CD4-positive, CD25-positive, alpha-beta regulatory T cell (primary cell): ENCODE results near the gene MARCO. TPM values are rescaled to one million over a fixed set of nuclear protein-coding genes. Genes with fewer than 3 reads are reported as not detected.

ENCODE experiments used
- ATAC-seq, 2 donors: fragments of 150-1000 bp; cut with Tn5 transposase; one replicate each; pipeline ENCODE4 v1.10.0; 2021; ENCODE audit warnings: low read depth in 2 of 2, moderate number of reproducible peaks in 2 of 2, moderate library complexity in 1 of 2
- DNase-seq, 3 donors: peaks; one replicate each; pipeline versions ENCODE4 v3.0.0 to v3.0.0-alpha.2; 2012 to 2022; ENCODE audit warnings: mixed read lengths in 1 of 3
- H3K27ac ChIP-seq: one replicate; pipeline ENCODE4 v1.7.0; 2013; ENCODE audit warnings: mild to moderate bottlenecking, low read length; ENCODE audit not compliant: insufficient read depth, poor library complexity, severe bottlenecking
- H3K27me3 ChIP-seq: one replicate; pipeline ENCODE4 v1.7.0; 2013; ENCODE audit warnings: low read length; ENCODE audit not compliant: control insufficient read depth, insufficient read depth
- H3K36me3 ChIP-seq: one replicate; pipeline ENCODE4 v1.7.0; 2013; ENCODE audit warnings: mild to moderate bottlenecking, low read length, moderate library complexity; ENCODE audit not compliant: control insufficient read depth, insufficient read depth
- H3K4me1 ChIP-seq: 2 replicates; pipeline ENCODE4 v1.7.0; 2013; ENCODE audit warnings: mild to moderate bottlenecking, low read length; ENCODE audit not compliant: insufficient read depth, control insufficient read depth, poor library complexity, severe bottlenecking
- H3K4me3 ChIP-seq: one replicate; pipeline ENCODE4 v1.7.0; 2013; ENCODE audit warnings: low read depth, mild to moderate bottlenecking, low read length, moderate library complexity
- H3K9me3 ChIP-seq, 2 experiments: 1 replicate in 1 of 2; 2 replicates in 1 of 2; pipeline ENCODE4 v1.7.0; 2013; ENCODE audit warnings: low read length in 2 of 2, mild to moderate bottlenecking in 1 of 2, moderate library complexity in 1 of 2; ENCODE audit not compliant: control insufficient read depth in 2 of 2
- H3K27ac Mint-ChIP-seq, 3 donors: one replicate each; pipeline ENCODE4 v1.8.0; 2020 to 2022; ENCODE audit warnings: mild to moderate bottlenecking in 3 of 3, mixed read lengths in 3 of 3, moderate library complexity in 2 of 3
- H3K27me3 Mint-ChIP-seq: one replicate; pipeline ENCODE4 v1.8.0; 2022; ENCODE audit warnings: mild to moderate bottlenecking, mixed read lengths
- H3K36me3 Mint-ChIP-seq: one replicate; pipeline ENCODE4 v1.8.0; 2020; ENCODE audit warnings: mixed read lengths
- H3K4me1 Mint-ChIP-seq, 4 donors: one replicate each; pipeline ENCODE4 v1.8.0; 2020 to 2022; ENCODE audit warnings: mixed read lengths in 4 of 4, mild to moderate bottlenecking in 1 of 4
- H3K4me3 Mint-ChIP-seq, 4 donors: one replicate each; pipeline ENCODE4 v1.8.0; 2020 to 2022; ENCODE audit warnings: mild to moderate bottlenecking in 4 of 4, mixed read lengths in 4 of 4, moderate library complexity in 3 of 4
- H3K9me3 Mint-ChIP-seq, 7 donors: one replicate each; pipeline ENCODE4 v1.8.0; 2020 to 2022; ENCODE audit warnings: mixed read lengths in 7 of 7, mild to moderate bottlenecking in 3 of 7, moderate library complexity in 2 of 7
- polyA plus RNA-seq, 4 donors: library from polyadenylated mRNA; unstranded; fragments of 300-500 nt; fragmentation: Illumina TruSeq; gene quantifications; one replicate each; pipeline ENCODE4 v1.2.3, GENCODE V29; 2021
- total RNA-seq: library from RNA; stranded (reverse); gene quantifications from one replicate; pipeline ENCODE4 v1.2.3, GENCODE V29; 2022

MARCO gene
- total and polyA plus RNA-seq, 5 donors from 2014 or later: not detected

- Histone ChIP-seq H3K9me3 (no peaks in the 10 kb centered on the region), H3K4me1 (no peaks in the 10 kb centered on the region), H3K4me3 (no peak overlapping the region), H3K36me3 (no peaks in the 10 kb centered on the region), H3K27me3 (no peaks in the 10 kb centered on the region), H3K27ac (no peak overlapping the region)
- Mint-ChIP-seq H3K4me1 (no peaks in the 10 kb centered on the region), H3K4me3 (no peak overlapping the region), H3K27ac (peak overlapping the region in 1 of 3 donors; percentile 68), H3K9me3 (peaks cover 0 to 3% (median 0%) of the 10 kb centered on the region in 7 donors), H3K36me3 (no peaks in the 10 kb centered on the region), H3K27me3 (no peaks in the 10 kb centered on the region)
- DNase-seq: no peak
- no peak for ATAC-seq
These were observed 81.5 kb downstream of the MARCO start for GRCh38 chr2:119023534-119023933.

DNA sequence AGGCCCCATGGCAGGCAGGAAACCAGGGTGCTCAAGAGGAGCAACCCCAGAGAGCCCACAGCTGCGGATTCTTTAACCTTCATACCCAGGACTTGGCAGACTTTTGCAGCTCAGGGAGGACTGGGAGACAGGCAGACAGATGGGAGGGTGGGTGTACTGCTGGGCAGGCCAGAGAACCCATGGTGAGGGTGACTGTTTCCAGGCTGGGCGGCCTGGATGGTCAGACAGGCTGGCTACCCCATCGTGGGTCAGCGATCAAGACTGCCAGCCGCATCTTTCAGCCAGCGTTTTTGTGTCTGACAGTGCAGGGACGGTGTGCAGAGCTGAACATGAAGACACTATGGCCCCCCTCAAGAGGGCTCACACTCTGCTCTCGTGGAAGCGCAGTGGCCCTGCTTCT is 82.2 kb downstream of the MARCO start:
- Mint-ChIP-seq H3K36me3 (no peaks in the 10 kb centered on the region), H3K9me3 (peaks cover 0 to 3% (median 0%) of the 10 kb centered on the region in 7 donors), H3K4me1 (no peaks in the 10 kb centered on the region), H3K27me3 (no peaks in the 10 kb centered on the region), H3K27ac (no peak overlapping the region), H3K4me3 (no peak overlapping the region)
- H3K4me3 ChIP-seq: no peak overlapping the region
- H3K9me3 ChIP-seq: no peaks in the 10 kb centered on the region
- no peaks in the 10 kb centered on the region for H3K36me3 ChIP-seq
- H3K27ac ChIP-seq: no peak overlapping the region
- ATAC-seq: no peak
- no peaks in the 10 kb centered on the region for H3K4me1 ChIP-seq
- no peak for DNase-seq
- no peaks in the 10 kb centered on the region for H3K27me3 ChIP-seq

DNA sequence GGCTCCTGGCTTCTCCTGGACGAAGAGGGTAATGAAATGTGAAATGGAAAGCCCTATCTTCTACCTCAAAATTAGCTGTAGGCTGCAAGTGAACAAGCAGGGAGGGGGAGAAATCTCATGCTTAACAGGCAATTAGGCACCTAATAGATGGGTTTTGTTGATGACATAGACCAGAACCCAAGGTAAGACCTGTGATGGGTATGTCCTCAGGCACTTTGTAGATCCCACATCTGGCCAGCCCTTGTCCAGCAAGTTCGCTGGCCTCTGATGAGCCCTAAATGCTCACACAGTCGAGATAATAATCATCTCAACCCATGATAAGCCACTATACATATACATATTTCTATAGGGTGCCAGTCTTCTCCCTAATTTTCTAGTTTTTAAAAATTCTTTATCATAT is 82.6 kb downstream of the MARCO start:
- H3K27ac Mint-ChIP-seq: no peak overlapping the region
- Histone ChIP-seq H3K27me3 (no peaks in the 10 kb centered on the region), H3K27ac (no peak overlapping the region), H3K36me3 (no peaks in the 10 kb centered on the region), H3K4me1 (no peaks in the 10 kb centered on the region), H3K4me3 (no peak overlapping the region), H3K9me3 (no peaks in the 10 kb centered on the region)
- ATAC-seq (no peak), DNase-seq (no peak)
- H3K36me3 Mint-ChIP-seq: no peaks in the 10 kb centered on the region
- H3K9me3 Mint-ChIP-seq: peaks cover 0 to 3% (median 0%) of the 10 kb centered on the region in 7 donors
- H3K4me1 Mint-ChIP-seq: no peaks in the 10 kb centered on the region
- H3K4me3 Mint-ChIP-seq: no peak overlapping the region
- H3K27me3 Mint-ChIP-seq: no peaks in the 10 kb centered on the region

- H3K27me3 Mint-ChIP-seq: no peaks in the 10 kb centered on the region
- ATAC-seq (no peak), DNase-seq (no peak)
- H3K4me3 Mint-ChIP-seq: no peak overlapping the region
- no peaks in the 10 kb centered on the region for H3K4me1 Mint-ChIP-seq
- Histone ChIP-seq H3K4me1 (no peaks in the 10 kb centered on the region), H3K27ac (no peak overlapping the region), H3K36me3 (no peaks in the 10 kb centered on the region), H3K9me3 (no peaks in the 10 kb centered on the region), H3K4me3 (no peak overlapping the region), H3K27me3 (no peaks in the 10 kb centered on the region)
- peaks cover 0 to 3% (median 0%) of the 10 kb centered on the region in 7 donors for H3K9me3 Mint-ChIP-seq
- H3K36me3 Mint-ChIP-seq: no peaks in the 10 kb centered on the region
- H3K27ac Mint-ChIP-seq: no peak overlapping the region
These were observed 83.0 kb downstream of the MARCO start for GRCh38 chr2:119025013-119025412.

GRCh38 chr2:119025762-119026351 is 83.9 kb downstream of the MARCO start:
- Mint-ChIP-seq H3K4me3 (no peak overlapping the region), H3K9me3 (peaks cover 0 to 3% (median 0%) of the 10 kb centered on the region in 7 donors), H3K4me1 (no peaks in the 10 kb centered on the region), H3K36me3 (no peaks in the 10 kb centered on the region), H3K27ac (no peak overlapping the region), H3K27me3 (no peaks in the 10 kb centered on the region)
- ATAC-seq (no peak), DNase-seq (no peak)
- no peak overlapping the region for H3K27ac ChIP-seq
- no peaks in the 10 kb centered on the region for H3K9me3 ChIP-seq
- H3K4me1 ChIP-seq: no peaks in the 10 kb centered on the region
- H3K36me3 ChIP-seq: no peaks in the 10 kb centered on the region
- H3K27me3 ChIP-seq: no peaks in the 10 kb centered on the region
- no peak overlapping the region for H3K4me3 ChIP-seq

DNA sequence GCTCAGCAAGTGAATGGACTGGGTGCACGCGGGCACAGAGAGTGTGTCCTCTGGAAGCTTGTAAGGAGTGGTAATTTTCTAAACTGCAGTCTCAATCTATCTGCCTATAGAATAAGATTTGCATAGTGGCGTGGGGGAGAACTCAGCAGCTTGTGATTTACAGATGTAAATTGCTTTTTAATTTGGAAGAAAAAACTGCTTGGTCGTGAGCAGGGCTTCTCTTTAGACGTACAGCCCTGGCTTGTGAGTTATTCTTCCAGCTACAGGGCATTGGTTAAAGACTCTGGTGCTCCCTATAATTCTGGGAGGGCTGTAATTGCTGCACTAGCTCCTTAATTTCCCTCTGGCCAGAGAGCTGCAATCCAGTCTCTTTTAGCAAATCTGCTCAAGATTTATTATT is 84.9 kb downstream of the MARCO start:
- Histone ChIP-seq H3K27ac (no peak overlapping the region), H3K27me3 (no peaks in the 10 kb centered on the region), H3K36me3 (no peaks in the 10 kb centered on the region), H3K4me3 (no peak overlapping the region), H3K4me1 (no peaks in the 10 kb centered on the region), H3K9me3 (no peaks in the 10 kb centered on the region)
- Mint-ChIP-seq H3K4me3 (no peak overlapping the region), H3K27ac (no peak overlapping the region), H3K4me1 (no peaks in the 10 kb centered on the region), H3K9me3 (peaks cover 0 to 4% (median 0%) of the 10 kb centered on the region in 7 donors), H3K36me3 (no peaks in the 10 kb centered on the region), H3K27me3 (no peaks in the 10 kb centered on the region)
- ATAC-seq (no peak), DNase-seq (no peak)

GRCh38 chr2:119028327-119029174 is 86.6 kb downstream of the MARCO start:
- Mint-ChIP-seq H3K27me3 (no peaks in the 10 kb centered on the region), H3K27ac (no peak overlapping the region), H3K4me1 (no peaks in the 10 kb centered on the region), H3K36me3 (no peaks in the 10 kb centered on the region), H3K4me3 (no peak overlapping the region), H3K9me3 (peaks cover 0 to 5% (median 1%) of the 10 kb centered on the region in 7 donors)
- DNase-seq (no peak), ATAC-seq (no peak)
- Histone ChIP-seq H3K4me1 (no peaks in the 10 kb centered on the region), H3K36me3 (no peaks in the 10 kb centered on the region), H3K9me3 (no peaks in the 10 kb centered on the region), H3K4me3 (no peak overlapping the region), H3K27me3 (no peaks in the 10 kb centered on the region), H3K27ac (no peak overlapping the region)

GRCh38 chr2:119029297-119029696 is 87.3 kb downstream of the MARCO start:
- Histone ChIP-seq H3K4me1 (no peaks in the 10 kb centered on the region), H3K27ac (no peak overlapping the region), H3K4me3 (no peak overlapping the region), H3K36me3 (no peaks in the 10 kb centered on the region), H3K27me3 (no peaks in the 10 kb centered on the region), H3K9me3 (no peaks in the 10 kb centered on the region)
- Mint-ChIP-seq H3K27ac (no peak overlapping the region), H3K36me3 (no peaks in the 10 kb centered on the region), H3K4me3 (no peak overlapping the region), H3K9me3 (peaks cover 0 to 11% (median 3%) of the 10 kb centered on the region in 7 donors), H3K4me1 (no peaks in the 10 kb centered on the region), H3K27me3 (no peaks in the 10 kb centered on the region)
- DNase-seq (no peak), ATAC-seq (no peak)
